ENCODE data around the gene ZFYVE21. TPM values are rescaled to one million over a fixed set of nuclear protein-coding genes. Genes with fewer than 3 reads are reported as not detected.

ZFYVE21 gene
- total RNA-seq, 2 experiments from 2014 or later = 15.6 to 15.9 TPM

GRCh38 chr14:103714063-103714724, 1.4 kb upstream of the ZFYVE21 start:
- CTCF ChIA-PET = interaction anchor here (0.6 kb wide), 1 partner anchor 92 kb away, joined by 3 read pairs; no protein-coding TSS in a partner anchor
- POLR2A ChIA-PET = interaction anchor here (0.6 kb wide), 1 partner anchor 15 kb away, joined by 3 read pairs; no protein-coding TSS in a partner anchor

- CTCF ChIA-PET = no interaction called here
Observed at GRCh38 chr14:103716091-103716801, 636 bp downstream of the ZFYVE21 start.

GRCh38 chr14:103716899-103717411, 1.3 kb downstream of the ZFYVE21 start:
- POLR2A ChIA-PET = no interaction called here
- CTCF ChIA-PET = no interaction called here

More at GRCh38 chr14:103716091-103716801, 636 bp downstream of the ZFYVE21 start:
- POLR2A ChIA-PET = interaction anchor here (0.6 to 1.2 kb wide), 3 partner anchors 10 to 48 kb away, joined by 3 read pairs; no protein-coding TSS in a partner anchor

- ChIA-PET CTCF (interaction anchor here (1.6 kb wide), 1 partner anchor 89 kb away, joined by 3 read pairs; no protein-coding TSS in a partner anchor), POLR2A (interaction anchor here (0.5 kb wide), 1 partner anchor 120 kb away, joined by 3 read pairs; no protein-coding TSS in a partner anchor)
Observed at GRCh38 chr14:103718572-103718971, 3.0 kb downstream of the ZFYVE21 start.

- CTCF ChIA-PET = interaction anchor here (0.8 kb wide), 1 partner anchor 154 kb away, joined by 3 read pairs; no protein-coding TSS in a partner anchor
- POLR2A ChIA-PET = no interaction called here
Observed at GRCh38 chr14:103719751-103720150, 4.1 kb downstream of the ZFYVE21 start.

GRCh38 chr14:103721334-103722120, 5.9 kb downstream of the ZFYVE21 start:
- ChIA-PET CTCF (no interaction called here), POLR2A (no interaction called here)

GRCh38 chr14:103723748-103724081, 8.1 kb downstream of the ZFYVE21 start:
- ChIA-PET CTCF (no interaction called here), POLR2A (no interaction called here)

- CTCF ChIA-PET = no interaction called here
- POLR2A ChIA-PET = no interaction called here
Observed at GRCh38 chr14:103724116-103724515, 8.5 kb downstream of the ZFYVE21 start.

- CTCF ChIA-PET = no interaction called here
- POLR2A ChIA-PET = no interaction called here
Observed at GRCh38 chr14:103725001-103725682, 9.5 kb downstream of the ZFYVE21 start.

- POLR2A ChIA-PET = no interaction called here
- CTCF ChIA-PET = no interaction called here
Observed at GRCh38 chr14:103725739-103726395, 10.3 kb downstream of the ZFYVE21 start.

GRCh38 chr14:103726474-103726873, 10.9 kb downstream of the ZFYVE21 start:
- POLR2A ChIA-PET = no interaction called here
- CTCF ChIA-PET = no interaction called here

GRCh38 chr14:103727313-103727980, 11.8 kb downstream of the ZFYVE21 start:
- POLR2A ChIA-PET = interaction anchor here (0.7 kb wide), 1 partner anchor 28 kb away, joined by 4 read pairs; no protein-coding TSS in a partner anchor
- CTCF ChIA-PET = no interaction called here

GRCh38 chr14:103728141-103728540, 12.5 kb downstream of the ZFYVE21 start:
- POLR2A ChIA-PET = no interaction called here
- CTCF ChIA-PET = no interaction called here

- CTCF ChIA-PET = no interaction called here
- POLR2A ChIA-PET = no interaction called here
Observed at GRCh38 chr14:103728721-103729120, 13.1 kb downstream of the ZFYVE21 start.

GRCh38 chr14:103729496-103730448, 14.2 kb downstream of the ZFYVE21 start:
- ChIA-PET CTCF (no interaction called here), POLR2A (no interaction called here)

GRCh38 chr14:103730490-103731035, 15.0 kb downstream of the ZFYVE21 start:
- ChIA-PET POLR2A (no interaction called here), CTCF (no interaction called here)

- ChIA-PET POLR2A (no interaction called here), CTCF (no interaction called here)
Observed at GRCh38 chr14:103731481-103731880, 15.9 kb downstream of the ZFYVE21 start.
